ENCODE data around the gene CUL4A.

CUL4A gene

DNA sequence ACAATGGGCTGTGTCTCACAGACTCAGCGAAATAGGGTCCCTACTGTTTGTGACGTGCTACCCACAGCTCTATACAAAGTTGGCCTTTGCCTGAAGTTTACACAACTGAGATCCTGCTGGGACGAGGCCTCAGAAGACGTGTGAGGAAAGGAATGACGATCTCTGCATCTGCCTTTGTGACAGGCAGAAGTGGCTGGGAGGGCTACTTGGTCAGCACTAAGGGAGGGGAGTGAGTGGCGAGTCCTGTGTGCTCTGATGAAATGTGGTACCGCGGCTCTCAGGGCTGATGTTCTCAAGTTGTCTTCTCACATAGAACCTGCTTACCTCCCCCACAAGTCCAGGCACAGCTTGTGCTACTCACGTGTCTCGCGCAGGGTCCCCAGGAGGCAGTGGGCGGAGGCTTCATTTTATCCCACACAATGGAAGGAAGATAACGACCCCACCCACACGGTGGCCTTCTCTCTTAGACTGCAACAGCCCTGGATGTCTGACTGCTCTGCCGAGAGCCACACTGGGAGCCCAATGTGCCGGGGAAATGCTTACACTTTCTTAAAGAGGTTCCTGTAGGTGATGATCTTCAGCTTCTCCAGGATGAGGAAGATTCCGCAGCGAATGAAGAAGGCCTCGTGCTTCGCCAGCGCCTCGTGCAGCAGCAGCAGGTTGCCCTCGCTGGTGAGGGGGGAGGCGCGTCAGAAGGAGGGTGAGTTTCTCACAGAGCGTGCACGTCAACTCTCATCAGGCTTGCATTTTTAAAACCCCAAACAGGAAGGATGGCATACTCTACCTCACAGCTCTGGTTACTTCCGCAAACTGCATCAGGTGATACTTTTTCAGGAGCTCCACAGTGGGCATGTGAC is 29.8 kb upstream of the CUL4A start:
- DNase-seq, result no peak

DNA sequence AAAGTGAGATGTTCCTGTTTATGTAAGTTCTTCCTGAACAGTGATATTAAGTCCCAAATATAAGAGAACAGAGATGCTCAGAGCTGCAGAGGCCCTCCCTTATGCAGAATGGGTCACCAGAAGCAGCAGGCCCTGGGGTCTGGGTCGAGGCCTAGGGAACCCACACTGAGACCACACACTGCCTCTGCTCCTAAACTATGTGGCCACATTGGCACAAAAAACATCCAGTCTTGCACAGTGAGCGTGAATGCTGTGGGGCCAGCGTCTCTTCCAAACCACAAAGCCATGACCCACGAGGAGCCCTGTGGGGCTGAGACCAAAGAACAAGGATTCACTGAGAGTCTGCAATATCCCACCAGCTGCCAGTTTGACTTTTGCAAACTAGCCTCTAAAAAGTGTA is 27.4 kb upstream of the CUL4A start:
- no peak for DNase-seq

DNA sequence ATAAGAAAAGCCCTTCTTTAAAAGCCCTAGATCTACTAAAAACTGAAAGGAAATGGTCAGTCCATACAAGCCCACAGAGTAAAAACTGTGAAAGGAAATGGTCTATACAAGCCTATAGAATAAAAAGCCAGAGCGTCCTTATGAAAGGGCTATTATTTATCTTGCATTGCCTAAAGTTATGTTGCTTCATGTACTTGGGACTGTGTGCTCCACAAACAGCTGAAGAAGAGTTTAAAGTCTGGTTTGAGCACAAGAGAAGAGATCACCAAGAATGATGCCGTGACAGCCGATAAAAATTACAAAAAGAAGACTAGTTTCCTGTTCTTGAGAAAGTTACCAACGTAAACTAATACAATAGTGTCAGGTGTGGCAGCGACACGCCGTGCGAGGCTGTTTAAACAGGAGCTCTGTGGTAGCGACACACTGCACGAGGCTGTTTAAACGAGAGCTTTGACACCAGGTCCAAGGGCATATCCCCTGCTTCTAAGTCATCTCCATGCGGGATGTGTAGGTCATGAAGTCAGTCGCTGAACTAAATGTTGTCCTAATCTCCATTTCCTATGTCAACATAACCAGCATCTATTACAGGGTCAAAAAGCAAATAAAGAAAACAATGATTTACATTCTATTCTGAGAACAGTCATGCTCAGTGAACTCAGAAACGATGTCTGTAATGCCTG is 25.8 kb upstream of the CUL4A start:
- no peak for DNase-seq

DNA sequence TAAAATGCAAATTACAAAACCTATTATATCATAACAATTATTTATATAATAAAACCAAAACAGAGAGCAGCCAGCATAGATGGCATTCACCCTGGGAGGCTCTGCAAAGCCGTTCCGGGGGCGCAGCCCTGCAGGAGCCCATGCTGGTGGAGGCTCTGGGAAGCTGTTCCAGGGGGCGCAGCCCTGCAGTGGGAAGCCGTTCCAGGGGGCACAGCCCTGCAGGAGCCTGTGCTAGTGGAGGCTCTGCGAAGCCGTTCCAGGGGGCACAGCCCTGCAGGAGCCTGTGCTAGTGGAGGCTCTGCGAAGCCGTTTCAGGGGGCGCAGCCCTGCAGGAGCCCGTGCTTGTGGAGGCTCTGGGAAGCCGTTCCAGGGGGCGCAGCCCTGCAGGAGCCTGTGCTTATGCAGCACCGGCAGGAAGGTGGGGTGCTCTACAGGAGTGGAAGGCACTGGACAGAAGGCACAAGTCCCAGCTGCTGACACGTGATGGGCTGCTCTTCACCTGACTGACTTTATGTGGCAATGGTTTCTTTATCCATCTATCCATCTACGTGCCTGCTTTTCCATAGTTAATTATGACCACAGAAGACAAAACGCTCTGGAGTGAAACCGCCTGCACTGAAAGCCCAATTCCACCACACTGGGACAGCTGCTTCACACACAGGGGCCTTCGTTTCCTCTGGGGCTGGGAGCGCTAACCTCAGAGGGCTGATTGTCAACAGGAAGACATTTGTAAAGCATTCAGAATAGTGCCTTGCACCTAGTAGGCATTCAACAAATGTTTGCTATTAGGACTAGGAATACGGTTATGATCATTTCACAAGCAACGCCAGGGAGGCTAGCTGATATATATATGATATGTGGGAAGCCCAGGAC is 24.6 kb upstream of the CUL4A start:
- DNase-seq, result no peak

DNA sequence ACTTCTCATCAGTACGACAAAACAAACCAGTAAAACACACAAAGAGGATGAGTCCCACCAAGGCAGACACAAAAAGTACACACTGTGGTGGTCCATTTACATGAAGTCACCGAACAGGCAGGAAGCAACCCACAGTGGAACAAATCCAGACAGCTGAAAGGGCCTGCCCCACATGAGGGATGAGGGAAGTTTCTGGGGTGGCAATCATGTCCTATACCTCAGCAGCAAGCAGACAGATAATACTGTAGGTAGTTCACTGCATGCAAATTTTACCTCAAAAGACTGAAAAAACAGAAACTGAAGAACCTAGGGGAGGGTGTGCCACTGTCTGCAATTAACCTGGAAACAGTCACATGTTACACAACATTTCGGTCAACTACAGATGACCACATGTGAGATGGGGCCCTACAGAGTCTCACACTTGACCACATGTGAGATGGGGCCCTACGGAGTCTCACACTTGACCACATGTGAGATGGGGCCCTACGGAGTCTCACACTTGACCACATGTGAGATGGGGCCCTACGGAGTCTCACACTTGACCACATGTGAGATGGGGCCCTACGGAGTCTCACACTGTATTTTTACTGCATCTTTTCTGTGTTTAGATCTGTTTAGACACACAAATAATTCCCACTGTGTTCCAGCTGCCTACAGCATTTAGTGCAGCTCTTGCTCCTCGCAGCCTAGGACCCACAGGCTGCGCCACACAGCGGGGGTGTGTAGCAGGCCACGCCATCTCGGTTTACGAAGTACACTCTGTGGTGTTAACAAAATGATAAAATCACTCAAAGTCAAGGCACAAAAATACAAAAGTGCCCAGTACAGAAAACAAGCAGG is 23.1 kb upstream of the CUL4A start:
- DNase-seq, result peak; percentile 31

DNA sequence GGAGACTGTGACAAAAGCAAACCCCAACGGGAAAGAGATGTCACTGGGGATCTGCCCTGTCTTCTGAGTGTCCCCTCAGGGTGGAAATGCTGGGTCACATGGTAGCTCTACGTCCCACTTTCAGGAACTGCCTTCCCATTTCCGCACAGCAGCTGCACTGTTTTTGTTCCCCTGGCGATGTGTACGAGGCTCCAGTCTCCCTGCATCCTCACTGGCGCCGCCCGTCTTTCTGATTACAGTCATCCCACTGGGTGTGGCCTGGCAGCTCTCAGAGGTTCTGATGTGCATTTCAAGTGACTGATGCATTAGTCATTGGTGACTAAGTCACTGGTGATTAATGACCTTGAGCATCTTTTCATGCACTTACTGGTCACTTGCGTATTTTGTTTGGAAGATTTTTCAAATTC is 22.1 kb upstream of the CUL4A start:
- DNase-seq, result peak; percentile 98

DNA sequence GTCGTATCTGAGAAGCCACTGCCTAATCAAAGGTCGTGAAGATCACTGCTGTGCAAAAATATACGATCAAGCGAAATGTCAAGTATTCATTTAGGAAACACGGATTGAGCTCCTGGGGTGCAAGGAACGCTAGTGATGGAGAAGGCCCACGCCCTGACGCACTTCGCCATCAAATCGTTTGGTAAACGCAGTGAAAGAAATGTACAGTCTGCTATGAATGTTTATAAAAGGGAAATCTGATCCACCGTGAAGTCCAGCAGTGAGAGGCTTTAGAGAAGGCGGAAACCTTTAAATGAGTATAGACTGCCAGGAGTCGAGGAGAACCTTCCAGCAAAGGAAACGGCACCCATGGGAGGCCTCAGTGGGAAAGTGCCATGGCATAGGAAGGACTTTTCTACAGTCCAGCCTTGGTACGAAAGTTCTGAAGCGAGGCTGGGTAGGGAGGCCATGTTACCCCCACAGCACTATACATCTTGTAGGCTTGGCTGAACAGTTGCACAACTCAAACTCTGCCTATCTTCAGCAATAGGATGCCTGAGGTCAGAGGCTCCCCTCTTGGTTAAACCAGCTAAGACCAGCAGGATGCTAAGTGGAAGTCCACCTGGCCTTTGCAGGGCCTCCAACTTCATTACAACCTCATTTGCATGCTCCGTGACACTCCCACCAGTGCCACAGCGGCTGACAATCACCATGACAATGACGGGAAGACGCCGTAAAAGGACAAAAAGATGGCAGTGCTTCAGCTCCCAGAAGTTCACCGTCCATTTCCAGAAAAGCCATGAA is 21.3 kb upstream of the CUL4A start:
- no peak for DNase-seq

DNA sequence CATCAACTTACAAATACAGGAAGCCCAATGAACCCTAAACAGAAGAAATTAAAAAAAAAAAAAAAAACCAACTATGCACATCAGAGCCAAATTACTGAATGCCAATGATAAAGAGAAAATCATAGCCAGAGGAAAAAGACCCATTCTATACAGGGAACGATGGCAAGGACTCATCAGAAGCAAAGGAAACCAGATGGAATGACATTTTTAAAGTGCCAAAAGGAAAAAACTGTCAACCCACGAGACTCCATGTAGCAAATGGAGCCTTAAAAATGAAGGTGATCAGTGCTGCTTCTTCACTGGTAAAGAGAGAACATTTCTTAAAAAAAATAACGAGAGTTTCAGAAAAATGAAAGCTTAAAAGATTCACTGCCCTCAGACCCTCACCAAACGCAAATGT is 19.2 kb upstream of the CUL4A start:
- no peak for DNase-seq

DNA sequence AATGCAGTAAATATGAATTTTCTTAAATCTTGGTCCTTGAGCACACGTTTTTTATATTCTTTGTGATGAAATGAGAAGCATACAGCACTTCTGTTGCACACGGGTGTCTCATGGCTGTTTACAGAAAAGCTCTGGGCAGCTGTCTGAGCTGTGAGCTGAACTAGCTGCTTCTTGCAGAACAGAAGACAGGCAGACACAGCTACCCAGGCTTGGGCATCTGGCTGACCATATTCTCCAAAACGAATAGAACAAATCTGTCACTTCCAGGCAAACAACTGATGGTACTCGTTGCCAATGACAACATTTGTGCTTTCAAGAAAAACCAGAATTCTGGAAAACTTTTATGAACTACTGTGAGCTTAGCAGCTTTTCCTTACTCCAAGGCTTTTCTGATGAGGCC is 17.1 kb upstream of the CUL4A start:
- no peak for DNase-seq

DNA sequence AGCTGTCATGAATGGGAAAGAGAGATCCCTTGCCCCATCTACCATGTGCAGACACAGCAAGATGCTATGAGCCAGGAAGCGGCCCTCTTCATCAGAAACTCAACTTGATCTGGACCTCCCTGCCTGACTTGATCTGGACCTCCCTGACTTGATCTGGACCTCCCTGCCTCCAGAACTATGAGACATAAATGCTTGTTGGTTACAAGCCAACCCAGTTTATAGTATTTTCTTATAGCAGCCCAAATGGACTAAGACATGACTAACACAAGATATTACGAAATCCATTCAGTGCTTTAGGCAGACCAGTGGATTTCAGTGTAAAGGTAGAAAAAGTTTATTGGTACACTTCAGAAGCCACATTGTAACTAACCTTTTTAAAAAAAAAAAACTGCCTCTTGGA is 16.5 kb upstream of the CUL4A start:
- peak; percentile 27 for DNase-seq

DNA sequence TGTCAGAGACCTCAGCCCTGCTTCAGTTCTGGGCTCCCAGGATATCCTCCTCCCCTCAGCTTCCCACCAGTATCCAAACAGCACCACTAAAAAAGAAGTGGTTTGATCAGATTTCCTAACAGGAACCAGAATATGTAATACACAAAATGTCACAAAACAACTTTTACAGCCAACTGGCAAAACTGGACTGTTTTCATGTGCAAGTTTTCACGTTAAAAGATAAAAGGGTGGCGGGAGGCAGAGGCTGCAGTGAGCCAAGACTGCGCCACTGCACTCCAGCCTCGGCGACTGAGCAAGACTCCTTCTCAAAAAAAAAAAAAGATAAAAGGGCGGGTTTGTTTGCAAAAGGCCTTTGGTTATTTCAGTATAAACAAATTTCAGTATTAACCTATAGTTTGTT is 14.1 kb upstream of the CUL4A start:
- DNase-seq, result no peak

DNA sequence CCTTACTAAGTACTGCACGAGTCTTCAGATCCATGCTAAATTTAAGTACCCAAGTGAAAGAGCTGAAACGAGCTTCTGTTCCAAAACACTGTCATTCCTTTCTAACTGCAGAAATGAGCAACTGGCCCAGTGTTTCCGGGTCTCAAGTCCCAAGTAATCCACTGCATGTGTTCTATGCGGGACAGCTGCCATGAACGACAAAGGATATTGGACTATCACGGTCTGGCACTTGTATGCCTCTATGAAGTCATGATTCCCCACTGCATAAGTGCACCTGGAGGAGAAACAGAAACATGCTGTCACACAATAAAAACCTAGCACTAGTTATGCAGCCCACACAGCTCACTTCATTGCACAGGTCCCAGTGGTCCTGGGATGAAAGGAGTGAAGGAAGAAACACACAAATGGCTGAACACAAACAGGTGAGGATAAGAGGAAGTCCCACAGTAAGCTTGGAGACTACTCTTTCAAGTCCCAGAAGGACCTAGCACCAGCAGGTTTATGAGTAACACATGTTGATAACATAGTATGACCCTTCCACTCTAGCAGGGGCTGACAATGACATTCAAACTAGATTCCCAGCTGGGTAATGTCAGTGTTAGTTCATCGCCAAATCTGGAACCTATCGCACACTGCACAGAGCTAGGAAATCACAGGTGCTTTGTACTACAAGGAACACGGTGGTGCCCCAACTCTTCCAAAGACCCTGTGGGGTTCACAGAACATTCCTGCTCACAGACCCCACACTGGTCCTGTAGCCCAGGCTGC is 12.3 kb upstream of the CUL4A start:
- no peak for DNase-seq

DNA sequence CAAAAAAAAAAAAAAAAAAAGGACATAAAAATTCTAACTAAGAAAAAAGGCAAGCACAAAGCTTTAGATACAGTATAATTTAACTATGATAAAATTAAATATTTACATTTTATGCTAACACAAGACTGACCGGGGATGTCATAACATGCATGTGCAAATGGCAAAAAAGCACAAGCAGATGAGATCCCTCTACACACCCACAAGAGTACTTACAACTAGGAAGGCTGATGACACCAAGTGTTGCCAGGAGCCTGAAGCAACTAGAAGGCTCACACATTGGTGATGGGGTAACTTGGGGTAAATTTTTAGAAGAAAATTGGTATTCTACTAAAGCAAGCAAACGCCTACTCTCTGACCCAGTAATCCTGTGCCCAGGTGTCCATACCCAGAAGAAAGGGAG is 7.6 kb upstream of the CUL4A start:
- peak; percentile 31 for DNase-seq

DNA sequence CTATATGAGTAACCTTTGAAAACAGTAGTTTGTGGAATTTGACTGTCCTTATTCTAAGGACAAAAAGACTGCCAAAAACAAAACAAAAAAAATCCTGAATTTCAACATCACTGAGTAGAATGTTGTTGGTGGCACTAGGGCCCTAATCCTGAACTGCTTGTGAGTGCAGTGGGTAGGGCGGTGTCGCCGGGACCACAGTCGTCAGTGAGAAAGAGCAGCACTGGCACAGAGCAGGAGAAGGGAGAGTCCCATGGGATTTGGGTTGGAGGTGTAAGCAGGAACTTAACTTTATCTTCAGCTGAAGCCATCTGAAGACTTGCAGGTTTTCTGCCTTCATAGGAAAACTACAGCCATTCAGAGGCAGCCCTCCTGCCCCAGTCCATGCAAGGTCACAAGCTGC is 6.5 kb upstream of the CUL4A start:
- DNase-seq, result peak; percentile 45

DNA sequence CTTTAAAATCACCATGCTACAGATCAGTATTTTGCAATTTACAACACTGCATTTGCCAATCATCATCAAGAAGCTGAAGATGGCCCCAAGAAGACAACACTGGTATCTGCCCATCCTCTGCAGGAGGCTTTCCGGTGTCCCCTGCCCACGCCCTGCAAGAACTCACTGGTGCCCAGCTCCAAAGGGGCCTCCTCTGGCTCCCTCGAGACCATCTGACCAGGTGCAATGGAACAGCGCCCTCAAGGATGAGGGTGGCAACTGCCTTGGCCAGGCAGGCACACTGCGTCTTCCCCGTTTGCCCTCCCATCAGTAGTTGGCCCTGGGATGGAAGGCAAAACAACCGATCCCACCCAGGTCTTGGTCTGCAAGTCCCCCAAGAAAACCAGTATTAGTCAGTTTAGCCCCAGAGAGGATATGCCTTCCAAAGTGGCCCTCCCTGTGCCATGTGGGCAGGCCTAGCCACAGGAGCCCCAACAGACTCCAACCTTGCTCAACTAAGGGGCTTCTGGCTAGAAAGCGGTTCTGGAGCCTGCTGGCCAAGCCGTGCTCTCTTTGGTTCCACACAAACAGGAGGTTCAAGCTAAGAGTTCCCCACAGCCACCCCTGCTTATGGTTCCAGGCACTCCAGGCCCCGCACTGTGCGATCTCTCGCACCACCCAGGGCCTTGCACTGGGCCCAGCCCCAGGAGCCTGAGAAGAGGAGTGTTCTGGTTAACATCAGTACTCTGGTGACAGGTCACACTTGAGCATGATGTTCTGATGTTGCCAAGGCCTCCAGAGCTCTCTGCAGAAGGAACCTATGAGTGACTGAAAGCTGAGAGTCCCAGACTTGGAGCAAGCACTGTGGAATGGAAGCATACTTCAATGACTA is 5.7 kb upstream of the CUL4A start:
- no peak for DNase-seq

DNA sequence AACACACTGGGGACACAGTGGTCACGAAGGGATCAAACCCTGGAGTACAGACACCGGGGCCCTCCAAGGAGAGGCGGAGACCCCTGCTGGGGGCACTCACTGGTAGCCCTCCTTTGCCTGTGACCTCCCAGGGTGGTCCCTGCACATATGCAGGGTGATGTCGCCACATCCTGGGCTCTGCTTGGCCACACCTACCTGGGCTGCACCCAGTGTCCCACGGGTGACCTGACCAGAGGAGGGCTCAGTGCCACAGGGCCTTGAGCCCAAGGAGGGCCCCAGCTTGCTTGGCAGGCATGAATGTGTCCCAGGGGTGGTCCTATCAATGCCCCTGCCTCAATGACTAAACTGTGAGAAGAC is 5.1 kb upstream of the CUL4A start:
- DNase-seq, result no peak

DNA sequence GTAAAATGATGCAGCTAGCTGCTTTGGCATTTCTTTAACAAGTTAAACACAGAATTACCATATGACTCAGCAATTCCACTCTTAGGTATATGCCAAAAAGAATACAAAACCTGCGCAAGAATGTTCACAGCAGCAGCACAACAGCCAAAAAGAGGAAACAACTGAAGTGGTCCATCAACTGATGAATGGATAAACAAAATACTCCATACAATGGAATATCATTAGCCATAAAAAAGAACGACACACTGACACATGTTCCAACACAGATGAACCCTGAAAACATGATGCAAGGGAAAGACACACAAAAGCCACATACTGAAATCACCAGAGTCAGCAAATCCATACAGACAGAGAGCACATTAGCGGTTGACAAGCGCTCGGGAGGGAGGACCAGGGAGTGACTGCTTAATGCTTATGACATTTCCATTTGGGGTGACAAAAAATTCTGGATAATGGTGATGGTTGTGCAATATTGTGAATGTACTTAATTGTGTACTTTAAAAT is 3.9 kb upstream of the CUL4A start:
- DNase-seq, result no peak

DNA sequence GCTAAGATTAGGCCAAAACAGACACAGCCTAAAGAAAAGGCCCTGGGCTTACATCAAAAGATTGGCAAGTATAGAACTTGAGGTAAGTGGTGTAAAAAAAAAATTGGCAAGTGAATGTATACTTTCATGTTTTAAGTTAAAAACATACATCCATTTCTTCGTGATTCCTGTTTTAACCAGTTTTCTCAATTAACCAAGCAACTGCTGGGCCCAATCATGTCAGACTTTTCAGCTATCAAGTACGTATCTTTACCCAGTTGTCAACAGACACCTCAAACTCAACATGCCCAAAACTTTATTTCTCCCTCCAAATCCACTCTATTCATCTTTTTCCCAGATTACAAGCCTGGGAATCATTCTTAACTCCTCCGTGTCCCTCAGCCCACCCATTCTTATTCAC is 2.0 kb upstream of the CUL4A start:
- no peak for DNase-seq

DNA sequence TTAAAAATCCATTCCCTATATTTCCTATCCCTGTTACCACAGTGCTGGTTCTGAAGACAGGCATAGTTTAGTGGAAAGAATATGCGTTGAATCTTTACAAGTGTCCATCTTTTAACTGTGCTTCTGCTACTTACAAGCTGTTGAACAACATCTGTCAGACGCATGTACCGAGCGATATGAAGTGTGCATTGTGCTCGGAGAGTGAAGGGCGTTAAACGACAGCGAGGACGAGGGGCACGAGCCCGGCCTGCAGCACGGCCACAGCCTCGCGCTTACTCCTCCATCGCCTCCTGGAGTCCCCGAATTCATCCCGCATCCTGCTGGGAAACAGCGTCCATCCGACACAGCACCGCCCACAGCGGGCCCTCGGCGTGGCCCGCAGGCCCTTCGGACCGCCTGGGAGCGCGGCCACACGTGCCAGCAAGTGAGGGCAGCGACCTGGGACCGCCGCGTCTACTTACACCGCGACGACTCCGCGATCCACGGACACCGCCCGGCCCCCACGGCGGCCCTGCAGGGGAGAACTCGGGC is 1.5 kb upstream of the CUL4A start:
- peak; percentile 44 for DNase-seq

Measured in inflammatory macrophage treated with lipopolysaccharide for 4 hours (primary cell).